ENCODE measurements around the gene RHBDD1. TPM values are rescaled to one million over a fixed set of nuclear protein-coding genes. Genes with fewer than 3 reads are reported as not detected.
A peak's percentile ranks its signal among the peaks of the same experiment; 100 is the strongest.

The RHBDD1 gene
- total and polyA plus RNA-seq, 9 donors, result 11.5 to 95.8 (median 49.5) TPM

DNA sequence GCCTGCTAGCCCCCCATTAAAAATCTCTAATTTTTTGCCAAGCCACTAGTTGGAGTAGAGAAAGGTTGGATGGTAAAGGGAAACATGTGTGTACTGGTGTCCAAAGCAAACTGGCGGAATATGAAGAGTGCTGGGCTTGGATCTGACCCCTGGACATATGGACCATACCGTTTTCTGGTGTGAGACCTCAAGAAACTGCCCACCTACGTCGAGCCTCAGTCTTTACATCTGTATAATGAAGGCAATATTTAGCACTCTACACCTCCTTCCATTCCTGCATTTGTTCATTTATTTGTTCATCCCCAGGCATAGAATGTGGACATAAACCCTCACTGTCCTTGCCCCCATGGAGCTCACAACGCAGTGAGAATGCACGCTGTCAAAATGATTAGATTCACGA is 142.4 kb downstream of the RHBDD1 start:
- Histone ChIP-seq H3K4me1 (ENCODE audit: insufficient read depth) (peaks cover 19% of the 10 kb centered on the region), H3K27me3 (no peaks in the 10 kb centered on the region), H3K27ac (no peak overlapping the region), H3K9me3 (no peaks in the 10 kb centered on the region), H3K4me3 (no peak overlapping the region), H3K36me3 (no peaks in the 10 kb centered on the region)
- TF ChIP-seq, protein P1, sequence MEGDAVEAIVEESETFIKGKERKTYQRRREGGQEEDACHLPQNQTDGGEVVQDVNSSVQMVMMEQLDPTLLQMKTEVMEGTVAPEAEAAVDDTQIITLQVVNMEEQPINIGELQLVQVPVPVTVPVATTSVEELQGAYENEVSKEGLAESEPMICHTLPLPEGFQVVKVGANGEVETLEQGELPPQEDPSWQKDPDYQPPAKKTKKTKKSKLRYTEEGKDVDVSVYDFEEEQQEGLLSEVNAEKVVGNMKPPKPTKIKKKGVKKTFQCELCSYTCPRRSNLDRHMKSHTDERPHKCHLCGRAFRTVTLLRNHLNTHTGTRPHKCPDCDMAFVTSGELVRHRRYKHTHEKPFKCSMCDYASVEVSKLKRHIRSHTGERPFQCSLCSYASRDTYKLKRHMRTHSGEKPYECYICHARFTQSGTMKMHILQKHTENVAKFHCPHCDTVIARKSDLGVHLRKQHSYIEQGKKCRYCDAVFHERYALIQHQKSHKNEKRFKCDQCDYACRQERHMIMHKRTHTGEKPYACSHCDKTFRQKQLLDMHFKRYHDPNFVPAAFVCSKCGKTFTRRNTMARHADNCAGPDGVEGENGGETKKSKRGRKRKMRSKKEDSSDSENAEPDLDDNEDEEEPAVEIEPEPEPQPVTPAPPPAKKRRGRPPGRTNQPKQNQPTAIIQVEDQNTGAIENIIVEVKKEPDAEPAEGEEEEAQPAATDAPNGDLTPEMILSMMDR (IDR thresholded peaks at IDR 0.05), result no peak
- TF ChIP-seq EP300 (IDR thresholded peaks at IDR 0.05), result no peak
- TF ChIP-seq POLR2A (IDR thresholded peaks at IDR 0.05), result no peak
- 91 to 96% (median 93%) methylated on average over 7 of the region's 7 CpGs for WGBS, 3 donors
- intact Hi-C loops (cut with DNase I), result no loop called here
- DNase-seq, result no peak

DNA sequence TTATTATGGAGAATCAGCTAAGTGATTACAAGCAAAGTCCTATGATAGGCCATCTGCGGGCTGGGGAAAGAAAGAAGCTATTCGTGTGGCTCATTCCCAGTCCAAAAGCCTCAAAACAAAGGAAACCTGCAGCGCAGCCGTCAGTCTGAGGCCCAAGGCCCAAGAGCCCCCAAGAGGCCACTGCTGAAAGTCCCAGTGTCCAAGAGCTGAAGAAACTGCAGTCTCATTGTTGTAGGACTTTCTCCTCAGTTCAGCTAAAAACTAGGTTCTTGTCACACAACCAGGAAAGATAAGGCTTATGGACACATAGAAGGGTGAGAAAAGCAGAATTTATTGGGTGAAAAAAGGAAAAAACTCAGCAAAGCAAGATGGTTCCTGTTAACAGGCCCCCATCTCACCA is 143.2 kb downstream of the RHBDD1 start:
- TF ChIP-seq POLR2A (IDR thresholded peaks at IDR 0.05) (no peak), EP300 (IDR thresholded peaks at IDR 0.05) (no peak)
- TF ChIP-seq, protein P1 (IDR thresholded peaks at IDR 0.05), result no peak
- no peak overlapping the region for H3K4me3 ChIP-seq
- H3K4me1 ChIP-seq (ENCODE audit: insufficient read depth), result peaks cover 20% of the 10 kb centered on the region
- no peaks in the 10 kb centered on the region for H3K9me3 ChIP-seq
- intact Hi-C loops (cut with DNase I), result no loop called here
- no peaks in the 10 kb centered on the region for H3K27me3 ChIP-seq
- WGBS, 3 donors, result 62 to 86% (median 75%) methylated on average over 4 of the region's 4 CpGs
- no peaks in the 10 kb centered on the region for H3K36me3 ChIP-seq
- DNase-seq, result no peak
- no peak overlapping the region for H3K27ac ChIP-seq

DNA sequence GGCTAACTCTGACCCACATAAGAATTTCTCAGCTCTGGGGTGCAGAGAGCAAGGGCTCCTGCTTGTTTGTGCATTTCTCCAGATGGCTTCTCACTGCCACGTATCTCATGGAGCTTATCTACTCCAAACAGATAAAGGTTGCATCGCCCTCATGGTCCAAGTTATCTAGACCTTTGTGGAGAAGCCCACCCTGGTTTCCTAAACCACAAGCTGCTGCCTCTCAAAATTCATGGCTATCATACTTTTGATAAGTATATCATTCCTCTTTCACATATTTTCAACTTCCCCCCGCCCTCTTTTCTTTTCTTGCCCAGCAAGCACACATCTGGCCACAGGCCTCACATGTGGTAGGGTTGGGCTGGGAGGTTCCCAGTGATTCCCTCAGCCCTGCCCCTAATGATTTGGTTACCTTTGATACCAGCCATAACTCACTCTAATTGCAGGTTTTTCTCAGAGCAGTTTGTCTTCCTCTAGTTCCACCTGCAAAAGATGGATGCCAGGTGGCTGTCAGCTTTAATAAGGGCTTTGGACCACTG is 146.0 kb downstream of the RHBDD1 start:
- Histone ChIP-seq H3K9me3 (no peaks in the 10 kb centered on the region), H3K4me3 (no peak overlapping the region), H3K27me3 (no peaks in the 10 kb centered on the region), H3K36me3 (no peaks in the 10 kb centered on the region), H3K4me1 (ENCODE audit: insufficient read depth) (peaks cover 24% of the 10 kb centered on the region), H3K27ac (peak overlapping the region in 1 of 2 donors; percentile 12)
- TF ChIP-seq POLR2A (IDR thresholded peaks at IDR 0.05), result no peak
- TF ChIP-seq, protein P1 (IDR thresholded peaks at IDR 0.05), result no peak
- no peak for TF ChIP-seq EP300 (IDR thresholded peaks at IDR 0.05)
- 11 to 35% (median 23%) methylated on average over 3 of the region's 3 CpGs for WGBS, 3 donors
- DNase-seq, result no peak
- intact Hi-C loops (cut with DNase I), result loop anchor here (5.0 to 10.0 kb wide), 3 partner anchors 147 to 1315 kb away; partner anchors contain the start of gene RHBDD1 (in 3 of the 4)

DNA sequence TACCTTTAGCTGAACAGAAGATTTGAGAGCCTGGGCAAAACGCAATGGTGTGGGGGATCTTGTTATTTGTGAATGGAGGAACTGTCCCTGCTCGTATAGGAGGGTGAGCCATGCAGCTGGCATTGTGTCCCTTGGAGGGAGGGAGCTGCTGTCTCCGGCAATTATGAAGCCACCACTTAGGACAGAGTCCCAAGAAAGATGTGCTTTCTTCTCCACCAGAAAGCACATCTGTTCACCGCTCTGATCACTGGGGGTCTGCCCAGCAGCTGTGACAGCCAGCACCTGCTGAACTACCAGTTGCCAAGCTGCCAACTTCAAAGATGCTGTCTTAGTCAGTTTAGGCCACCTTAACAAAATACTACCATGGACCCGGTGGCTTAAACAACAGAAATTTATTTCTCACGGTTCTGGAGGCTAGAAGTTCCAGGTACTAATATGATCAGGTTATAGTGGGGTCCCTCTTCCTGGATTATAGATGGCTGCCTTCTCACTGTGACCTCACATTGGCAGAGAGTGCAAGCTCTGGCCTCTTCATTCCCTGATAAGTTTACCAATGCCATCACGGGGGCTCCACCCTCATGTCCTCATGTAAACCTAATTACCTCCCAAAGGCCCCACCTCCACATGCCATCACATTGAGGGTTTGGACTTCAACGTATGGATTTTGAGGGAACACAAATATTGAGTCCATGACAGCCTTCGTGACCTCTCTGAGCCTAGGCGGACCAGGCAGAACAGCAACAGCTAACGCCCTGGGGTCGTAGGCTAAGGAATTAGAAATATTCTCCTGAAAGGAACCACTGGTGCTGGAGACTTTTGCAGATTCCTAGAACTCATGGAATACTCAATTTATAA is 148.3 kb downstream of the RHBDD1 start:
- no peaks in the 10 kb centered on the region for H3K9me3 ChIP-seq
- H3K4me1 ChIP-seq (ENCODE audit: insufficient read depth), result peaks cover 23% of the 10 kb centered on the region
- H3K27ac ChIP-seq, result peak overlapping the region; percentile 23 to 64
- DNase-seq, result no peak
- intact Hi-C loops (cut with DNase I), result loop anchor here (2.0 to 10.0 kb wide), 4 partner anchors 149 to 1317 kb away; partner anchors contain the start of genes RHBDD1 (in 3 of the 4) and IRS1 (in 2 of the 4)
- no peak overlapping the region for H3K4me3 ChIP-seq
- TF ChIP-seq POLR2A (IDR thresholded peaks at IDR 0.05), result no peak
- TF ChIP-seq EP300 (IDR thresholded peaks at IDR 0.05), result no peak
- TF ChIP-seq, protein P1 (IDR thresholded peaks at IDR 0.05), result no peak
- 66 to 83% (median 71%) methylated on average over 12 of the region's 12 CpGs for WGBS, 3 donors
- no peaks in the 10 kb centered on the region for H3K27me3 ChIP-seq
- no peaks in the 10 kb centered on the region for H3K36me3 ChIP-seq
